HepG2 (cell line): ENCODE results near the gene ENAH. TPM values are rescaled to one million over a fixed set of nuclear protein-coding genes. Genes with fewer than 3 reads are reported as not detected.

Experiments used
- EHMT2 ChIP-seq: fragments of 200-600 bp; sonication (generic); IDR thresholded peaks from 2 replicates; pipeline ENCODE4 v1.7.0; 2017; ENCODE audit warnings: antibody characterized with exemption, low read depth, low read length, borderline replicate concordance
- FOSL2 ChIP-seq: sonication (generic); formaldehyde crosslinking; IDR thresholded peaks from 2 replicates; pipeline ENCODE4 v1.4.0; 2020; ENCODE audit warnings: missing genetic modification reagents
- FOXC1 ChIP-seq: sonication (generic); formaldehyde crosslinking; IDR thresholded peaks from 2 replicates; pipeline ENCODE4 v1.8.0; 2022; ENCODE audit warnings: mild to moderate bottlenecking, missing genetic modification reagents, borderline replicate concordance
- MZF1 ChIP-seq: sonication (generic); formaldehyde crosslinking; IDR thresholded peaks from 2 replicates; pipeline ENCODE4 v1.8.1; 2023; ENCODE audit warnings: mild to moderate bottlenecking, missing genetic modification reagents, borderline replicate concordance
- NFYC ChIP-seq: IDR thresholded peaks from 2 replicates; pipeline ENCODE4 v1.6.1; 2016; ENCODE audit warnings: missing genetic modification reagents, missing compliant biosample characterization
- PLRG1 ChIP-seq: fragments of 450-650 bp; conservative IDR thresholded peaks from 2 replicates; pipeline ENCODE4 v1.6.1; 2016
- POLR2A ChIP-seq, 2 experiments: IDR thresholded peaks; 2 replicates each; pipeline ENCODE4 v1.6.1; 2011; ENCODE audit warnings: low read depth in 2 of 2, low read length in 2 of 2, mild to moderate bottlenecking in 1 of 2, moderate library complexity in 1 of 2; ENCODE audit not compliant: insufficient read depth in 1 of 2
- SAP130 ChIP-seq: IDR thresholded peaks from 2 replicates; pipeline ENCODE4 v1.6.1; 2016; ENCODE audit warnings: low read depth
- SMC3 ChIP-seq: IDR thresholded peaks from 2 replicates; pipeline ENCODE4 v1.6.1; 2011; ENCODE audit warnings: low read length, improper control_type of control experiment
- SYNCRIP ChIP-seq: fragments of 200-400 bp; formaldehyde crosslinking; IDR thresholded peaks from 2 replicates; pipeline ENCODE4 v1.6.1; 2018; ENCODE audit warnings: mild to moderate bottlenecking, low read depth, low read length; ENCODE audit not compliant: insufficient read depth
- XRCC5 ChIP-seq: fragments of 200-400 bp; formaldehyde crosslinking; optimal IDR thresholded peaks from 2 replicates; pipeline ENCODE3; 2017; ENCODE audit warnings: mild to moderate bottlenecking, low read length
- ZNF30 ChIP-seq: sonication (generic); formaldehyde crosslinking; IDR thresholded peaks from 2 replicates; pipeline ENCODE4 v1.5.0; 2020; ENCODE audit warnings: mild to moderate bottlenecking, missing genetic modification reagents
- ZNF484 ChIP-seq: sonication (generic); formaldehyde crosslinking; IDR thresholded peaks from 2 replicates; pipeline ENCODE4 v1.5.1; 2020; ENCODE audit warnings: mild to moderate bottlenecking, low read depth, missing genetic modification reagents, borderline replicate concordance
- ZNF724P ChIP-seq: sonication (generic); formaldehyde crosslinking; IDR thresholded peaks from 2 replicates; pipeline ENCODE4 v1.8.0; 2022; ENCODE audit warnings: missing genetic modification reagents, borderline replicate concordance
- ZZZ3 ChIP-seq: sonication (generic); formaldehyde crosslinking; IDR thresholded peaks from 2 replicates; pipeline ENCODE4 v1.4.0; 2020; ENCODE audit warnings: missing genetic modification reagents, mild to moderate bottlenecking, borderline replicate concordance
- polyA plus RNA-seq, 8 experiments: library from polyadenylated mRNA; depleted of rRNA in 3 of 8; stranded (reverse) in 7 of 8; unstranded in 1 of 8; fragments of >200 nt; fragmentation: Illumina TruSeq in 4 of 8; extraction: Trizol in 4 of 8; gene quantifications; 2 replicates each; pipeline versions ENCODE4 v1.2.1 to v1.2.3, GENCODE V29; 2011 to 2016; ENCODE audit warnings: low read depth in 4 of 8, missing spikeins in 1 of 8, mixed read lengths in 1 of 8; ENCODE audit not compliant: insufficient read depth in 1 of 8
- total RNA-seq, 5 experiments: library from RNA; depleted of rRNA; stranded (reverse); fragments of >200 nt; fragmentation: Illumina TruSeq; extraction: Trizol; gene quantifications; 2 replicates each; pipeline ENCODE4 v1.2.3, GENCODE V29; 2016; ENCODE audit warnings: low read depth in 1 of 5
- TF ChIP-seq, protein P1 (sequence below): sonication (generic); formaldehyde crosslinking; IDR thresholded peaks from 2 replicates; pipeline ENCODE4 v1.5.0; 2020; ENCODE audit warnings: missing genetic modification reagents
- TF ChIP-seq, protein P2 (sequence below): IDR thresholded peaks from 2 replicates; pipeline ENCODE4 v1.6.1; 2016; ENCODE audit warnings: missing compliant biosample characterization, missing genetic modification reagents, borderline replicate concordance
- TF ChIP-seq, protein P3 (sequence below): sonication (generic); formaldehyde crosslinking; IDR thresholded peaks from 2 replicates; pipeline ENCODE4 v1.8.1; 2023; ENCODE audit warnings: mild to moderate bottlenecking, moderate library complexity, missing genetic modification reagents
- TF ChIP-seq, protein P4 (sequence below): sonication (generic); formaldehyde crosslinking; IDR thresholded peaks from 2 replicates; pipeline ENCODE4 v1.8.0; 2022; ENCODE audit warnings: missing genetic modification reagents, low read depth, mild to moderate bottlenecking, borderline replicate concordance
- TF ChIP-seq, protein P5 (sequence below): sonication (generic); formaldehyde crosslinking; conservative IDR thresholded peaks from 2 replicates; pipeline ENCODE4 v1.4.0; 2020; ENCODE audit warnings: missing genetic modification reagents
- TF ChIP-seq, protein P6 (sequence below): sonication (generic); formaldehyde crosslinking; IDR thresholded peaks from 2 replicates; pipeline ENCODE4 v1.8.1; 2023; ENCODE audit warnings: mild to moderate bottlenecking, missing genetic modification reagents, borderline replicate concordance
- TF ChIP-seq, protein P7 (sequence below): sonication (generic); formaldehyde crosslinking; IDR thresholded peaks from 2 replicates; pipeline ENCODE4 v1.8.0; 2022; ENCODE audit warnings: missing genetic modification reagents, mild to moderate bottlenecking, moderate library complexity, borderline replicate concordance

The ENAH gene
- total and polyA plus RNA-seq, 2 of the 13 experiments (the other 11 are each of a cell fraction or from before 2014, with no cell fraction given): 22.1 to 58.3 TPM

DNA sequence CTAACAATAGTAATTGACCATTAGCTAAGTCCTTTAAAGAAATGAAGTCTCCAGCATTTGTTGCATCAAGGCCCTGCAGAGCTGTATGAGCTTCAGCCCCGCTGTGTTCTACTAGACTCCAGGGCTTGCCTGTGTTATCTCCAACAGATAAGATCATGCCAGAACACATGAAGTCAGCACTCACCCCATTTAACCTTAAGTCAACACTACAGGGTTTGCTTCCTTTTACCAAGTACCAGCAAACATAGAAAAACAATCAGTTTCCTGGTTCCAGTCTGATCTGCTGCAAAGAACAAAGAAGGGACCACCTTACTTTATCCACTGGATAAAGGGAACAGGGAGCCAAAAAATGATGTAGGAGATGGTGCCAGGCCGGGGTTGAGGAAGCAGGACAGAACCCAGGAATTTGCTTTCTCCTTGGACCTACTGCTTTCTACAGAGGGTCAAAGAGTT is 41.3 kb upstream of the ENAH start (continued):
- TF ChIP-seq, protein P1, sequence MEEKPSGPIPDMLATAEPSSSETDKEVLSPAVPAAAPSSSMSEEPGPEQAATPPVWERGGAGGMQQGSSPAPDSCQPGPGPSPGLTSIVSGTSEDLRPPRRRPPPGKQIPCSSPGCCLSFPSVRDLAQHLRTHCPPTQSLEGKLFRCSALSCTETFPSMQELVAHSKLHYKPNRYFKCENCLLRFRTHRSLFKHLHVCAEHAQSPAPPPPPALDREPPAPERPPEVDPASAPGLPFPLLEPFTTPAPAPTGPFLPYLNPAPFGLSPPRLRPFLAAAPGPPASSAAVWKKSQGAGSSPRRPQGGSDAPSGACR: no peak
- peak; percentile 70 for TF ChIP-seq XRCC5
- TF ChIP-seq PLRG1: no peak
- TF ChIP-seq, protein P2, sequence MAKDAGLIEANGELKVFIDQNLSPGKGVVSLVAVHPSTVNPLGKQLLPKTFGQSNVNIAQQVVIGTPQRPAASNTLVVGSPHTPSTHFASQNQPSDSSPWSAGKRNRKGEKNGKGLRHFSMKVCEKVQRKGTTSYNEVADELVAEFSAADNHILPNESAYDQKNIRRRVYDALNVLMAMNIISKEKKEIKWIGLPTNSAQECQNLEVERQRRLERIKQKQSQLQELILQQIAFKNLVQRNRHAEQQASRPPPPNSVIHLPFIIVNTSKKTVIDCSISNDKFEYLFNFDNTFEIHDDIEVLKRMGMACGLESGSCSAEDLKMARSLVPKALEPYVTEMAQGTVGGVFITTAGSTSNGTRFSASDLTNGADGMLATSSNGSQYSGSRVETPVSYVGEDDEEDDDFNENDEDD (CRISPR knock-in tag): no peak
- no peak; the same call in 1 of the 2 replicates for TF ChIP-seq NFYC (CRISPR knock-in tag)
- no peak for TF ChIP-seq POLR2A (IDR thresholded peaks at IDR 0.05; ENCODE audit: insufficient read depth in 1 of 2, low read depth in 2 of 2, low read length in 2 of 2)
- TF ChIP-seq, protein P3, sequence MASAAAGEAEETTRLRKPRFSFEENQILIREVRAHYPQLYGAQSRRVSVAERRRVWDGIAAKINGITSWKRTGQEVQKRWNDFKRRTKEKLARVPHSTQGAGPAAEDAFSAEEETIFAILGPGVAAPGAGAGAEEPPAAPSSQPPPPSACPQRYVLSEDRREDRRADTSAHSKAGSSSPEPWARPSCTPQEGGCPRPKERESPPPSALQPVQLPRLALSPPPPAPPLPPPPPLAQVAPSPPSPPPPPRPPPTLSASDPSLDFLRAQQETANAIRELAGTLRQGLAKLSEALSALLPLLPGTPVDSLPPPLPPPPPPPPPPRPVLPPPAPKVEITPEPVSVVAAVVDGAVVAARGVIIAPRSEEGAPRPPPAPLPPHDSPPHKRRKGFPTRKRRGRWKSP (CRISPR knock-in tag): no peak
- TF ChIP-seq ZNF30: no peak
- TF ChIP-seq SAP130 (CRISPR knock-in tag): peak; percentile 88
- no peak for TF ChIP-seq FOXC1 (CRISPR knock-in tag)
- TF ChIP-seq, protein P4, sequence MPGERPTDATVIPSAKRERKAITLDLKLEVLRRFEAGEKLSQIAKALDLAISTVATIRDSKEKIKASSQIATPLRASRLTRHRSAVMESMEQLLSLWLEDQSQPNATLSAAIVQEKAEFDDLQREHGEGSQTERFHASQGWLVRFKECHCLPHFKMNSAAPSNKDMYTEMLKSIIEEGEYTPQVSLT: no peak
- no peak for TF ChIP-seq SYNCRIP
- TF ChIP-seq, protein P5, sequence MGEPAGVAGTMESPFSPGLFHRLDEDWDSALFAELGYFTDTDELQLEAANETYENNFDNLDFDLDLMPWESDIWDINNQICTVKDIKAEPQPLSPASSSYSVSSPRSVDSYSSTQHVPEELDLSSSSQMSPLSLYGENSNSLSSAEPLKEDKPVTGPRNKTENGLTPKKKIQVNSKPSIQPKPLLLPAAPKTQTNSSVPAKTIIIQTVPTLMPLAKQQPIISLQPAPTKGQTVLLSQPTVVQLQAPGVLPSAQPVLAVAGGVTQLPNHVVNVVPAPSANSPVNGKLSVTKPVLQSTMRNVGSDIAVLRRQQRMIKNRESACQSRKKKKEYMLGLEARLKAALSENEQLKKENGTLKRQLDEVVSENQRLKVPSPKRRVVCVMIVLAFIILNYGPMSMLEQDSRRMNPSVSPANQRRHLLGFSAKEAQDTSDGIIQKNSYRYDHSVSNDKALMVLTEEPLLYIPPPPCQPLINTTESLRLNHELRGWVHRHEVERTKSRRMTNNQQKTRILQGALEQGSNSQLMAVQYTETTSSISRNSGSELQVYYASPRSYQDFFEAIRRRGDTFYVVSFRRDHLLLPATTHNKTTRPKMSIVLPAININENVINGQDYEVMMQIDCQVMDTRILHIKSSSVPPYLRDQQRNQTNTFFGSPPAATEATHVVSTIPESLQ (CRISPR knock-in tag): no peak
- TF ChIP-seq EHMT2: no peak
- no peak for TF ChIP-seq ZNF484 (CRISPR knock-in tag)
- TF ChIP-seq, protein P6, sequence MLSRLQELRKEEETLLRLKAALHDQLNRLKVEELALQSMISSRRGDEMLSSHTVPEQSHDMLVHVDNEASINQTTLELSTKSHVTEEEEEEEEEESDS (CRISPR knock-in tag): no peak
- no peak for TF ChIP-seq ZZZ3
- TF ChIP-seq, protein P7, sequence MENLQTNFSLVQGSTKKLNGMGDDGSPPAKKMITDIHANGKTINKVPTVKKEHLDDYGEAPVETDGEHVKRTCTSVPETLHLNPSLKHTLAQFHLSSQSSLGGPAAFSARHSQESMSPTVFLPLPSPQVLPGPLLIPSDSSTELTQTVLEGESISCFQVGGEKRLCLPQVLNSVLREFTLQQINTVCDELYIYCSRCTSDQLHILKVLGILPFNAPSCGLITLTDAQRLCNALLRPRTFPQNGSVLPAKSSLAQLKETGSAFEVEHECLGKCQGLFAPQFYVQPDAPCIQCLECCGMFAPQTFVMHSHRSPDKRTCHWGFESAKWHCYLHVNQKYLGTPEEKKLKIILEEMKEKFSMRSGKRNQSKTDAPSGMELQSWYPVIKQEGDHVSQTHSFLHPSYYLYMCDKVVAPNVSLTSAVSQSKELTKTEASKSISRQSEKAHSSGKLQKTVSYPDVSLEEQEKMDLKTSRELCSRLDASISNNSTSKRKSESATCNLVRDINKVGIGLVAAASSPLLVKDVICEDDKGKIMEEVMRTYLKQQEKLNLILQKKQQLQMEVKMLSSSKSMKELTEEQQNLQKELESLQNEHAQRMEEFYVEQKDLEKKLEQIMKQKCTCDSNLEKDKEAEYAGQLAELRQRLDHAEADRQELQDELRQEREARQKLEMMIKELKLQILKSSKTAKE: peak; percentile 64
- no peak for TF ChIP-seq MZF1
- TF ChIP-seq SMC3: no peak
- no peak for TF ChIP-seq ZNF724P (CRISPR knock-in tag)
- peak; percentile 78 for TF ChIP-seq FOSL2
